ENCODE results near the gene TNFRSF8. TPM values are rescaled to one million over a fixed set of nuclear protein-coding genes. Genes with fewer than 3 reads are reported as not detected.

Gene TNFRSF8
- polyA plus RNA-seq, 1 donor (not counting 4 experiments of a cell fraction or from before 2014, with no cell fraction given) = 0.03 TPM

GRCh38 chr1:12088607-12089006, 25.5 kb downstream of the TNFRSF8 start:
- no peak for FAIRE-seq

GRCh38 chr1:12090326-12090725, 27.2 kb downstream of the TNFRSF8 start:
- FAIRE-seq = no peak
- no peaks in the 10 kb centered on the region for H3K27me3 ChIP-seq (ENCODE audit: control insufficient read depth, extremely low read depth, insufficient read depth, low read length)
- H4K20me1 ChIP-seq (ENCODE audit: control insufficient read depth, extremely low read depth, insufficient read depth, low read length) = no peaks in the 10 kb centered on the region
- no peak for TF ChIP-seq EZH2 (IDR thresholded peaks at IDR 0.05; ENCODE audit: low read length)
- TF ChIP-seq CTCF (optimal IDR thresholded peaks at IDR 0.05 in 1 of 3, IDR thresholded peaks at IDR 0.05 in 1 of 3, conservative IDR thresholded peaks at IDR 0.05 in 1 of 3; ENCODE audit: extremely low read depth in 1 of 3, insufficient read depth in 2 of 3, low read length in 3 of 3) = no peak
- no peaks in the 10 kb centered on the region for H3K36me3 ChIP-seq (ENCODE audit: control insufficient read depth in 2 of 2, extremely low read depth in 1 of 2, insufficient read depth in 2 of 2, low read length in 2 of 2)
- DNase-seq (ENCODE audit: low read depth, low spot score) = no peak
- no peaks in the 10 kb centered on the region for H3K9me3 ChIP-seq (ENCODE audit: control insufficient read depth, low read depth, low read length)
- H3K4me3 ChIP-seq (ENCODE audit: control insufficient read depth in 2 of 3, extremely low read depth in 1 of 3, insufficient read depth in 2 of 3, low read depth in 1 of 3, low read length in 3 of 3) = no peak overlapping the region
- no peak overlapping the region for H2AFZ ChIP-seq (ENCODE audit: control insufficient read depth, low read length)
- dilution Hi-C loops (cut with MboI; ENCODE audit: extremely low pct_ligation_motif_present, low sequenced_read_pairs) = no loop called here
- H3K79me2 ChIP-seq (ENCODE audit: control insufficient read depth, insufficient read depth, low read length) = no peaks in the 10 kb centered on the region
- no peak overlapping the region for H3K9ac ChIP-seq (ENCODE audit: control insufficient read depth, extremely low read depth, insufficient read depth, low read length)
- H3K9me1 ChIP-seq (ENCODE audit: control insufficient read depth, extremely low read depth, insufficient read depth, low read length) = no peaks in the 10 kb centered on the region
- H3K27ac ChIP-seq (ENCODE audit: control insufficient read depth, insufficient read depth, low read length) = no peak overlapping the region
- no peaks in the 10 kb centered on the region for H3K4me1 ChIP-seq (ENCODE audit: control insufficient read depth, extremely low read depth, insufficient read depth, low read length)
- H3K4me2 ChIP-seq (ENCODE audit: control insufficient read depth, extremely low read depth, insufficient read depth, low read depth, low read length) = no peak overlapping the region

More at GRCh38 chr1:12088607-12089006, 25.5 kb downstream of the TNFRSF8 start:
- no peaks in the 10 kb centered on the region for H3K4me1 ChIP-seq (ENCODE audit: control insufficient read depth, extremely low read depth, insufficient read depth, low read length)
- no peaks in the 10 kb centered on the region for H4K20me1 ChIP-seq (ENCODE audit: control insufficient read depth, extremely low read depth, insufficient read depth, low read length)
- no peak overlapping the region for H3K27ac ChIP-seq (ENCODE audit: control insufficient read depth, insufficient read depth, low read length)
- H3K4me3 ChIP-seq (ENCODE audit: control insufficient read depth in 2 of 3, extremely low read depth in 1 of 3, insufficient read depth in 2 of 3, low read depth in 1 of 3, low read length in 3 of 3) = no peak overlapping the region
- no peaks in the 10 kb centered on the region for H3K9me3 ChIP-seq (ENCODE audit: control insufficient read depth, low read depth, low read length)
- H3K79me2 ChIP-seq (ENCODE audit: control insufficient read depth, insufficient read depth, low read length) = no peaks in the 10 kb centered on the region
- no peak overlapping the region for H2AFZ ChIP-seq (ENCODE audit: control insufficient read depth, low read length)
- H3K4me2 ChIP-seq (ENCODE audit: control insufficient read depth, extremely low read depth, insufficient read depth, low read depth, low read length) = no peak overlapping the region
- H3K9ac ChIP-seq (ENCODE audit: control insufficient read depth, extremely low read depth, insufficient read depth, low read length) = no peak overlapping the region
- TF ChIP-seq EZH2 (IDR thresholded peaks at IDR 0.05; ENCODE audit: low read length) = no peak
- TF ChIP-seq CTCF (optimal IDR thresholded peaks at IDR 0.05 in 1 of 3, IDR thresholded peaks at IDR 0.05 in 1 of 3, conservative IDR thresholded peaks at IDR 0.05 in 1 of 3; ENCODE audit: extremely low read depth in 1 of 3, insufficient read depth in 2 of 3, low read length in 3 of 3) = no peak
- H3K9me1 ChIP-seq (ENCODE audit: control insufficient read depth, extremely low read depth, insufficient read depth, low read length) = no peaks in the 10 kb centered on the region
- dilution Hi-C loops (cut with MboI; ENCODE audit: extremely low pct_ligation_motif_present, low sequenced_read_pairs) = no loop called here
- DNase-seq (ENCODE audit: low read depth, low spot score) = no peak
- no peaks in the 10 kb centered on the region for H3K36me3 ChIP-seq (ENCODE audit: control insufficient read depth in 2 of 2, extremely low read depth in 1 of 2, insufficient read depth in 2 of 2, low read length in 2 of 2)
- no peaks in the 10 kb centered on the region for H3K27me3 ChIP-seq (ENCODE audit: control insufficient read depth, extremely low read depth, insufficient read depth, low read length)

Measured in keratinocyte (primary cell).